ENCODE data around the gene PDZD8.

Gene PDZD8

GRCh38 chr10:117256910-117257309, 118.3 kb downstream of the PDZD8 start:
- Histone ChIP-seq H3K9ac (ENCODE audit: low read length in 2 of 2) (no peak overlapping the region), H3K9me3 (ENCODE audit: control insufficient read depth in 2 of 2, low read length in 2 of 2) (no peaks in the 10 kb centered on the region), H3K27me3 (ENCODE audit: control insufficient read depth in 1 of 2, insufficient read depth in 2 of 2, low read length in 2 of 2) (peaks cover 13 to 14% of the 10 kb centered on the region in 2 donors), H3K4me1 (ENCODE audit: control insufficient read depth, insufficient read depth, low read length) (no peaks in the 10 kb centered on the region), H3K4me3 (ENCODE audit: low read length in 2 of 2) (no peak overlapping the region), H3K36me3 (ENCODE audit: control insufficient read depth in 2 of 2, insufficient read depth in 2 of 2, low read length in 2 of 2) (no peaks in the 10 kb centered on the region), H3K27ac (ENCODE audit: low read length) (no peak overlapping the region)

GRCh38 chr10:117255835-117256460, 119.3 kb downstream of the PDZD8 start:
- Histone ChIP-seq H3K27me3 (ENCODE audit: control insufficient read depth in 1 of 2, insufficient read depth in 2 of 2, low read length in 2 of 2) (peaks cover 7 to 15% of the 10 kb centered on the region in 2 donors), H3K9me3 (ENCODE audit: control insufficient read depth in 2 of 2, low read length in 2 of 2) (no peaks in the 10 kb centered on the region), H3K36me3 (ENCODE audit: control insufficient read depth in 2 of 2, insufficient read depth in 2 of 2, low read length in 2 of 2) (no peaks in the 10 kb centered on the region), H3K4me3 (ENCODE audit: low read length in 2 of 2) (no peak overlapping the region), H3K9ac (ENCODE audit: low read length in 2 of 2) (no peak overlapping the region), H3K27ac (ENCODE audit: low read length) (no peak overlapping the region), H3K4me1 (ENCODE audit: control insufficient read depth, insufficient read depth, low read length) (no peaks in the 10 kb centered on the region)

GRCh38 chr10:117254774-117255735, 120.2 kb downstream of the PDZD8 start:
- no peak overlapping the region for H3K9ac ChIP-seq (ENCODE audit: low read length in 2 of 2)
- no peaks in the 10 kb centered on the region for H3K4me1 ChIP-seq (ENCODE audit: control insufficient read depth, insufficient read depth, low read length)
- no peaks in the 10 kb centered on the region for H3K36me3 ChIP-seq (ENCODE audit: control insufficient read depth in 2 of 2, insufficient read depth in 2 of 2, low read length in 2 of 2)
- H3K27ac ChIP-seq (ENCODE audit: low read length), result no peak overlapping the region
- H3K4me3 ChIP-seq (ENCODE audit: low read length in 2 of 2), result no peak overlapping the region
- peaks cover 4 to 15% of the 10 kb centered on the region in 2 donors for H3K27me3 ChIP-seq (ENCODE audit: control insufficient read depth in 1 of 2, insufficient read depth in 2 of 2, low read length in 2 of 2)
- H3K9me3 ChIP-seq (ENCODE audit: control insufficient read depth in 2 of 2, low read length in 2 of 2), result no peaks in the 10 kb centered on the region

GRCh38 chr10:117254338-117254737, 120.9 kb downstream of the PDZD8 start:
- Histone ChIP-seq H3K9me3 (ENCODE audit: control insufficient read depth in 2 of 2, low read length in 2 of 2) (no peaks in the 10 kb centered on the region), H3K4me3 (ENCODE audit: low read length in 2 of 2) (no peak overlapping the region)

GRCh38 chr10:117253908-117254307, 121.3 kb downstream of the PDZD8 start:
- Histone ChIP-seq H3K9ac (ENCODE audit: low read length in 2 of 2) (no peak overlapping the region), H3K36me3 (ENCODE audit: control insufficient read depth in 2 of 2, insufficient read depth in 2 of 2, low read length in 2 of 2) (no peaks in the 10 kb centered on the region), H3K4me1 (ENCODE audit: control insufficient read depth, insufficient read depth, low read length) (no peaks in the 10 kb centered on the region), H3K27me3 (ENCODE audit: control insufficient read depth in 1 of 2, insufficient read depth in 2 of 2, low read length in 2 of 2) (peaks cover 7 to 16% of the 10 kb centered on the region in 2 donors), H3K9me3 (ENCODE audit: control insufficient read depth in 2 of 2, low read length in 2 of 2) (no peaks in the 10 kb centered on the region), H3K27ac (ENCODE audit: low read length) (no peak overlapping the region), H3K4me3 (ENCODE audit: low read length in 2 of 2) (no peak overlapping the region)

More at GRCh38 chr10:117254338-117254737, 120.9 kb downstream of the PDZD8 start:
- no peaks in the 10 kb centered on the region for H3K36me3 ChIP-seq (ENCODE audit: control insufficient read depth in 2 of 2, insufficient read depth in 2 of 2, low read length in 2 of 2)
- H3K27me3 ChIP-seq (ENCODE audit: control insufficient read depth in 1 of 2, insufficient read depth in 2 of 2, low read length in 2 of 2), result peaks cover 7 to 16% of the 10 kb centered on the region in 2 donors
- H3K9ac ChIP-seq (ENCODE audit: low read length in 2 of 2), result no peak overlapping the region
- H3K4me1 ChIP-seq (ENCODE audit: control insufficient read depth, insufficient read depth, low read length), result no peaks in the 10 kb centered on the region
- no peak overlapping the region for H3K27ac ChIP-seq (ENCODE audit: low read length)

GRCh38 chr10:117250411-117250810, 124.8 kb downstream of the PDZD8 start:
- no peak overlapping the region for H3K4me3 ChIP-seq (ENCODE audit: low read length in 2 of 2)
- no peaks in the 10 kb centered on the region for H3K36me3 ChIP-seq (ENCODE audit: control insufficient read depth in 2 of 2, insufficient read depth in 2 of 2, low read length in 2 of 2)
- no peak overlapping the region for H3K27ac ChIP-seq (ENCODE audit: low read length)
- H3K4me1 ChIP-seq (ENCODE audit: control insufficient read depth, insufficient read depth, low read length), result no peaks in the 10 kb centered on the region
- H3K27me3 ChIP-seq (ENCODE audit: control insufficient read depth in 1 of 2, insufficient read depth in 2 of 2, low read length in 2 of 2), result peaks cover 10 to 16% of the 10 kb centered on the region in 2 donors
- no peaks in the 10 kb centered on the region for H3K9me3 ChIP-seq (ENCODE audit: control insufficient read depth in 2 of 2, low read length in 2 of 2)
- H3K9ac ChIP-seq (ENCODE audit: low read length in 2 of 2), result no peak overlapping the region

GRCh38 chr10:117249493-117250093, 125.6 kb downstream of the PDZD8 start:
- Histone ChIP-seq H3K27ac (ENCODE audit: low read length) (no peak overlapping the region), H3K36me3 (ENCODE audit: control insufficient read depth in 2 of 2, insufficient read depth in 2 of 2, low read length in 2 of 2) (no peaks in the 10 kb centered on the region), H3K27me3 (ENCODE audit: control insufficient read depth in 1 of 2, insufficient read depth in 2 of 2, low read length in 2 of 2) (peaks cover 10 to 19% of the 10 kb centered on the region in 2 donors), H3K4me1 (ENCODE audit: control insufficient read depth, insufficient read depth, low read length) (no peaks in the 10 kb centered on the region), H3K9ac (ENCODE audit: low read length in 2 of 2) (no peak overlapping the region), H3K9me3 (ENCODE audit: control insufficient read depth in 2 of 2, low read length in 2 of 2) (no peaks in the 10 kb centered on the region), H3K4me3 (ENCODE audit: low read length in 2 of 2) (no peak overlapping the region)

- H3K36me3 ChIP-seq (ENCODE audit: control insufficient read depth in 2 of 2, insufficient read depth in 2 of 2, low read length in 2 of 2), result no peaks in the 10 kb centered on the region
- H3K27me3 ChIP-seq (ENCODE audit: control insufficient read depth in 1 of 2, insufficient read depth in 2 of 2, low read length in 2 of 2), result peaks cover 16 to 21% of the 10 kb centered on the region in 2 donors
- H3K4me3 ChIP-seq (ENCODE audit: low read length in 2 of 2), result no peak overlapping the region
- H3K27ac ChIP-seq (ENCODE audit: low read length), result no peak overlapping the region
- no peaks in the 10 kb centered on the region for H3K4me1 ChIP-seq (ENCODE audit: control insufficient read depth, insufficient read depth, low read length)
- H3K9me3 ChIP-seq (ENCODE audit: control insufficient read depth in 2 of 2, low read length in 2 of 2), result no peaks in the 10 kb centered on the region
- H3K9ac ChIP-seq (ENCODE audit: low read length in 2 of 2), result no peak overlapping the region
Observed at GRCh38 chr10:117248750-117249465, 126.3 kb downstream of the PDZD8 start.

- H3K27me3 ChIP-seq (ENCODE audit: control insufficient read depth in 1 of 2, insufficient read depth in 2 of 2, low read length in 2 of 2), result peaks cover 18 to 23% of the 10 kb centered on the region in 2 donors
- H3K36me3 ChIP-seq (ENCODE audit: control insufficient read depth in 2 of 2, insufficient read depth in 2 of 2, low read length in 2 of 2), result no peaks in the 10 kb centered on the region
- H3K9ac ChIP-seq (ENCODE audit: low read length in 2 of 2), result no peak overlapping the region
- no peaks in the 10 kb centered on the region for H3K9me3 ChIP-seq (ENCODE audit: control insufficient read depth in 2 of 2, low read length in 2 of 2)
- H3K27ac ChIP-seq (ENCODE audit: low read length), result no peak overlapping the region
- H3K4me3 ChIP-seq (ENCODE audit: low read length in 2 of 2), result no peak overlapping the region
- H3K4me1 ChIP-seq (ENCODE audit: control insufficient read depth, insufficient read depth, low read length), result no peaks in the 10 kb centered on the region
Observed at GRCh38 chr10:117246997-117247671, 128.1 kb downstream of the PDZD8 start.

- Histone ChIP-seq H3K27ac (ENCODE audit: low read length) (no peak overlapping the region), H3K9me3 (ENCODE audit: control insufficient read depth in 2 of 2, low read length in 2 of 2) (no peaks in the 10 kb centered on the region), H3K36me3 (ENCODE audit: control insufficient read depth in 2 of 2, insufficient read depth in 2 of 2, low read length in 2 of 2) (no peaks in the 10 kb centered on the region), H3K9ac (ENCODE audit: low read length in 2 of 2) (no peak overlapping the region), H3K4me3 (ENCODE audit: low read length in 2 of 2) (no peak overlapping the region), H3K4me1 (ENCODE audit: control insufficient read depth, insufficient read depth, low read length) (no peaks in the 10 kb centered on the region), H3K27me3 (ENCODE audit: control insufficient read depth in 1 of 2, insufficient read depth in 2 of 2, low read length in 2 of 2) (peaks cover 19 to 36% of the 10 kb centered on the region in 2 donors)
Observed at GRCh38 chr10:117242463-117242832, 132.8 kb downstream of the PDZD8 start.
